HG02885 (cell line): ENCODE measurements around the gene SORCS3.
A peak's percentile ranks its signal among the peaks of the same experiment; 100 is the strongest.

Experiments
- ATAC-seq: cut with Tn5 transposase; IDR thresholded peaks from one replicate; pipeline ENCODE4 v1.9.1; 2021; ENCODE audit warnings: mild to moderate bottlenecking; ENCODE audit not compliant: unreplicated experiment, poor library complexity

Gene SORCS3

GRCh38 chr10:105056413-105056812 lies 415.3 kb downstream of the SORCS3 start:
- ATAC-seq: no peak

- ATAC-seq: no peak
Measured at GRCh38 chr10:105062951-105063350, 421.9 kb downstream of the SORCS3 start.

GRCh38 chr10:105063796-105064195 lies 422.7 kb downstream of the SORCS3 start:
- peak; percentile 66 for ATAC-seq

DNA sequence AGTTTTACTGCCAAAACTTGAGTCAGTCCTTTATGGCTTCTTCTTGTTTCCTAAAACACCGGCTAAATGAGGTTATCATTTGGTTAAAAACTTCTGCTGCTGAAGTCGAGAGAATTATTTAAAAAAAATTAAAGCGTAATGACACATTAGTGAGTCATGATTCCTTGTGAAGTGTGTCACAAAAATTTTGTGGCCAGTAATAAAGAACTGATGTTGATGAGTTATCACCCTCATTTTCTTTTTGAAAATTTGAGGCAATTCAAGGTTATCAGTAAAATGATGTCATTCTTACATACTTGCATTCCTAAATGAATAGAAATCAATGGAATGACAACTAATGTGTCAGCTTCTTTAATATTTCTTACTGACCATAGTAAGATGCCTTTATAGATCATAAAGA lies 427.4 kb downstream of the SORCS3 start:
- no peak for ATAC-seq

- no peak for ATAC-seq
Measured at GRCh38 chr10:105070249-105070648, 429.2 kb downstream of the SORCS3 start.

DNA sequence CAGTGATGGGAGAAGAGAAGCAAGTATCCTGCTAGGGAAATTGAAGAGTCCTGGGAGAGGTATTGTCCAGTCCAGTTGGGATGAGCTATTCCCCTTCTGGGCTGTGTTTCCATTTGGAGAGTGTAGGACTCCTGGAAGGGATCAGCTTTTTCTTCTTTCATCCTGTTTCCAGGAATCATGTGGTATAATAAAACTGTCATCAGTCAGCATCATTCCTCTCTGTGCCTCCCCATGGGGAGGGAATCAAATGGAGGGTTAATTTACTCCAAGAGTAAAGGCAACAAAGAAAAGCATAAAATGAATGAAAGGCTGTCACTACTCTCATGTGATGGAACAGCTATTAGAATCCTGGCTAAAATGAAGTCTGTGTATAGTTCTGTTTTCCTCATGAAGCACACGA lies 429.9 kb downstream of the SORCS3 start:
- no peak for ATAC-seq

DNA sequence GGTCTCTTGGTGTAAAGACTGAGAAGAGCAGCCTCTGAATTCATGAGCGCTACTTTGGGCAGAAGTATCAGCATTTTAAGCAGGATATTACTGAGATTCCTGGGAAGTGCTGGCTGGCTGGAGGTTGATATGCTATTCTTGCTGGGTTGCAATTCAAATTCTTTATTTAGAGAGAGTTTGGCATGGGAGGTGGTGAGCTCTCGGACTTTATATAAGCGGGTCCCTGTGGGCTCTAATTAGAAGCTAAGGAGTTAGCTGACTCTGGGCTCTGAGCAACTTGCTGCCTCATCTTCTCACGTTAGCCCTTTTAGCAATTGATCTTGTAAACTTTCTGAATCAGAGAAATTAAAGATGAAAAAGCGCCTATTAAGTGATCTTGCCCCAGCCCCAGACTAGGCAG lies 430.9 kb downstream of the SORCS3 start:
- ATAC-seq: no peak

DNA sequence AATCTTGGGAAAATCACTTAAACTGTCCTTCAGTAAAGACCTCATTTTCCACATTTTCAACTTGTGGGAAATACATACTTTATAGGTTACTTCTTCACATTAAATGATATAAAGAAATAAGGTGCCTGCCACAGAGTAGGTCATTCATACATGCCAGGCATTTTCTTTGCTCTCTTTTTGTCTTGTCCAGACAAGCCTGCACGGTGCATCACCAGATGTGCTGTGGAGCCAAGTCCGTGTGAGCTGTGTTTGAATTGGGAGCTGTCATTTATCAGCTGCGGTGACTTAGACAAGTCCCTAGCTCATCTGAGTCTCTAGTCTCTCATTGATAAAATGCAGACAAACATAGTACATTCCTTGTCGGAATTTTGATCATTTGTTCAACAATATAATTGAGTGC lies 432.9 kb downstream of the SORCS3 start:
- no peak for ATAC-seq

- ATAC-seq: no peak
Measured at GRCh38 chr10:105075031-105075430, 433.9 kb downstream of the SORCS3 start.

- no peak for ATAC-seq
Measured at GRCh38 chr10:105085980-105086379, 444.9 kb downstream of the SORCS3 start.

- ATAC-seq: no peak
Measured at GRCh38 chr10:105094048-105094447, 453.0 kb downstream of the SORCS3 start.

DNA sequence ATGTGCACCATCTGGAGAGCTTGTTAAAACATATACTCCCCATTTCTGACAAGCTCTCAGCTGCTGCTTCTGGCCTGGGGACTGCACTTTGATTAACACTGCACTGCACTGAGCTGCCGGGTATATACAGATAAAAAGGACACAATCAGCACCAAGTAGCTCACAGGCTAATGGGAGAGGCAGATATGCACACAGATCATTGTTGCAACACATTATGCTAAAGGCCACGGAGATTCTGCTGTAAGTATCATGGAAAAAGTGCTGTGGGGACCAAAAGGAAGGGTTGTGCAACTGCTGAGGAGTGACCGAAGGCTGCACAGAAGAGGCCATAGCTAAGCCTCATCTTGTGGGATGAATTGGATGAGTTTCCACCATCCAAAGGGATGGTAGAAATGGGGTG lies 455.2 kb downstream of the SORCS3 start:
- ATAC-seq: no peak

GRCh38 chr10:105102977-105103376 lies 461.9 kb downstream of the SORCS3 start:
- ATAC-seq: no peak

GRCh38 chr10:105104297-105104696 lies 463.2 kb downstream of the SORCS3 start:
- no peak for ATAC-seq

GRCh38 chr10:105109164-105109563 lies 468.1 kb downstream of the SORCS3 start:
- no peak for ATAC-seq

DNA sequence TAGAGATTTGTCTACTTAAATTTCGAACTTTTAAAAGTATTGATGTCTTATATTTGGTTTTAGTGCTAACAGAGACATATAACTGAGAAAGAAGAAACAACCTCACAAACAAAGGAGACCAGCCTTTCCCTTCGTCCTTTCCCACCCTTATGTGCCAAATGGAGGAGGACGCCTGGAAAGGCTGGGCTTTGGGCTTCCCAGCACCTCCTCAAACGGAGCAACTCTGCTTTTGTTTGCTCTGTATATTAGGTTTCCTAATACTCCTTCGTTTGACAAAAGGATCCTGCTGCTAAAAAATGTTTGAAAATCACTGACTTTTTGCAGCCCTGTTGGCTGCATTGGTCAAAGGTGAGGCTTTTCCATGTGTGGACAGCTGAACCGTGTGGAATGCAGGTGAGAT lies 471.8 kb downstream of the SORCS3 start:
- no peak for ATAC-seq

DNA sequence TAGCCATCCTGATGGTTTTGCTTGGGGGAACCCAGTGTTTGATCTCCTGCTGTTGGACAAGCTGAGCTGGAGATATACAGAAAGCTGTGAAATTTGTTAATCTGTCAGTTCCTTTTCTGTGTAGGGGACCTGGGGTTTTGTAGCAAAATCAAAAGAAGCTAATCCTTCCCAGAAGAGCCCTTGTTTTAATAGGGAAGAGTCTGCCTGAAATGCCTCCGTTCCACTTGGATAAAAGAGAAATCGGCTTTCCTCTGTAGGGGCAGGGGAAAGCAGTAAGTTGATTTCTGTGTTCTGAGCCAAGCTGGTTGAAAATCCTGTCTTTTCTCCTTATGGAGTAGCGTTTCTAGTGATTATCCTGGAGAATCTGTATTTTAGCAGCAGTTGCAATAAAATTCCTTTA lies 472.6 kb downstream of the SORCS3 start:
- ATAC-seq: no peak

GRCh38 chr10:105121743-105122142 lies 480.7 kb downstream of the SORCS3 start:
- ATAC-seq: no peak

GRCh38 chr10:105128111-105128510 lies 487.0 kb downstream of the SORCS3 start:
- no peak for ATAC-seq

- no peak for ATAC-seq
Measured at GRCh38 chr10:105138358-105138757, 497.3 kb downstream of the SORCS3 start.

DNA sequence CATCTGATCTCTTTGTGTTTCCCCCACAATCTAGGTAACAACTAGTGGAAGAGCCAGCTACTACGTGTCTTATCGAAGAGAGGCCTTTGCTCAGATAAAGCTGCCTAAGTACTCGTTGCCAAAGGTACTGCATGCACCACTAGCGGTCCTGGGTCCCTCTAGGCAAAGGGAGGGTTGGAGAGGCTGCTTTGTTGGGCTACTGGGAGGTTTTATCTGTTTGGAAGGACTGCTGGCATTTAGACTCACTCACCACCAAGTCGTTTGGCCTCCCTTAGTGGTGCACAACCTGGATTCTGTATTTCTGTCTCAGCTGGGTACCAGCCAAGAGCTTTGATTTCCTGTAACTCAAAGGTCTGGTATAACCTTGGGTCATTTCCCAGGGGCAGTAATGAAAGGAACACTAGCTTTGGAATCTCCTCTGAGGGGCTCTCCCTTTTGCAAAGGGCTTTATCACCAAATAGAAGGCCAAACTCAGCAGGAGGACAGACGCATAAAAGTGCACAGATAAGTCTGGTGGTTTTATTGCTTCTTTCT lies 498.3 kb downstream of the SORCS3 start:
- no peak for ATAC-seq

DNA sequence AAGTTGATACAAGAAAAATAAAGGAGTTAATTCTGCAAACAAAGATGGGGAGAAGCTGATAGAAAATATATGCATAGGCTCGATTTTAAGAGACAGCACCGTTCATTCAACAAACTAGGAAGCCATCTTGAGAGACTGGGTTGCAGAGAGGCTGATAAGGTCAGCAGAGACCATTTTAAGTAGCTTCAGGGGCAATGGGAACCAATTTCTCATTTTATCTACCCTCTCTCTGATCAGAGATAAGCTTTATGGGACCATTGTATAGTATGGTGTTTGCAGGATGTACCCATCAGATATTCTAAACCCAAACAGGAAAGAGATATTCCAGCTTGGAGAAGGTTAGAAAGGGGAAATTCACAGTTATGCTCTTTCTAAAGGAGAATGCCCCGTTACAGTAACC lies 499.5 kb downstream of the SORCS3 start:
- no peak for ATAC-seq

DNA sequence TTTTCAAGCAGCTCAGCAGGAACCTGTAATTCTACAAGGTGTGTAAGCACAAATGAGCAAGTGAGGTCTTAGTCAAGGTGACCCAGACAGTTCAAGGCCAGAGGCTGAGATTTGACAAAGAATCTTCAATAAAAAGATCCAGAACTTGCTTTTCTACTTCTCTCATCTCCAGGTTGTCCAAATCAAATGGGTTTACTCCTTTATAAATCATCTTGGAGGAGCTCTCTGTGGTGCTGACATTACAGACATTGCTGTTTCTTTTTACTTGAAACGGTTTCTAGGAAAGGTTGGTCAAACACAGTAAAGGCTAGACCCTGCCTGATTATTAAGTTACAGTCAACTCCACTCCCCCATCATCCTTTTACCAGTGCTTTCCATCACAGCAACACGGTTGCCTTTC lies 504.6 kb downstream of the SORCS3 start:
- no peak for ATAC-seq
